NCI-H524 (cell line): ENCODE data around the gene RGS14.
A peak's percentile ranks its signal among the peaks of the same experiment; 100 is the strongest.
"Not testable (repeated sequence)": the region's sequence is repeated elsewhere in the genome, so short reads cannot be mapped to it uniquely, and the experiment has no call there.

Source experiments
- DNase-seq, 2 experiments: peaks; one replicate each; lab custom pipeline; 2025; lab: John Stamatoyannopoulos, UW

Gene RGS14

GRCh38 chr5:177403792-177404640 lies 46.3 kb downstream of the RGS14 start:
- peak; percentile 45 to 79 for DNase-seq

GRCh38 chr5:177404641-177405179 lies 47.0 kb downstream of the RGS14 start:
- peak; percentile 30 to 68 for DNase-seq

GRCh38 chr5:177405312-177405711 lies 47.6 kb downstream of the RGS14 start:
- no peak for DNase-seq

GRCh38 chr5:177405805-177406204 lies 48.1 kb downstream of the RGS14 start:
- DNase-seq: no peak

GRCh38 chr5:177409043-177409801 lies 51.5 kb downstream of the RGS14 start, which contains the start of gene F12:
Gene F12 (minus strand): TSS chr5:177409564. CDS start chr5:177409527, 37 bp downstream.
- DNase-seq: no peak

- DNase-seq: no peak
Observed at GRCh38 chr5:177410575-177410974, 52.9 kb downstream of the RGS14 start.

- no peak for DNase-seq
Observed at GRCh38 chr5:177412603-177413233, 55.0 kb downstream of the RGS14 start.

GRCh38 chr5:177414481-177414880 lies 56.8 kb downstream of the RGS14 start:
- no peak for DNase-seq

- DNase-seq: not testable (repeated sequence)
Observed at GRCh38 chr5:177417081-177417480, 59.4 kb downstream of the RGS14 start.

GRCh38 chr5:177419046-177419445 lies 61.3 kb downstream of the RGS14 start:
- DNase-seq: no peak

- DNase-seq: not testable (repeated sequence)
Observed at GRCh38 chr5:177420472-177420871, 62.7 kb downstream of the RGS14 start.

- no peak for DNase-seq
Observed at GRCh38 chr5:177421062-177421798, 63.5 kb downstream of the RGS14 start.
